Caco-2 (cell line): ENCODE data around the gene NAPEPLD. TPM values are rescaled to one million over a fixed set of nuclear protein-coding genes. Genes with fewer than 3 reads are reported as not detected.
"Not testable (repeated sequence)": the region's sequence is repeated elsewhere in the genome, so short reads cannot be mapped to it uniquely, and the experiment has no call there.

Experiments used
- BruUV-seq: library from RNA; stranded (reverse); fragments of 400-500 nt; replicated peaks from 2 replicates; lab custom pipeline; 2021; lab: Mats Ljungman, UMichigan
- CTCF ChIA-PET: fragments of 300-600 bp; sonication (Branson Sonifier 250); formaldehyde crosslinking; loops from one replicate; lab custom pipeline; 2022; ENCODE audit warnings: antibody characterized with exemption; lab: Charles Lee
- POLR2A ChIA-PET: fragments of 300-600 bp; sonication (Branson Sonifier 250); formaldehyde crosslinking; loops from one replicate; lab custom pipeline; 2022; ENCODE audit warnings: antibody characterized with exemption; lab: Charles Lee
- DNase-seq, 2 experiments: peaks; one replicate each; pipeline versions ENCODE4 v3.0.0 to v3.0.0-alpha.2; 2020 to 2022
- H3K27me3 ChIP-seq: replicated peaks from 2 replicates; pipeline ENCODE4 v1.6.0; 2011; ENCODE audit warnings: low read length; ENCODE audit not compliant: control insufficient read depth, insufficient read depth
- H3K36me3 ChIP-seq: 2 replicates; pipeline ENCODE4 v1.5.1; 2011; ENCODE audit warnings: low read length; ENCODE audit not compliant: control insufficient read depth, insufficient read depth
- H3K4me1 ChIP-seq: fragments of 250-450 bp; sonication (Bioruptor Pico); 2 replicates; pipeline ENCODE4 v1.5.1; 2020; ENCODE audit warnings: mild to moderate bottlenecking
- H3K4me3 ChIP-seq: 2 replicates; pipeline ENCODE4 v1.5.1; 2011; ENCODE audit warnings: low read depth, mild to moderate bottlenecking, control low read depth, low read length
- H3K9me3 ChIP-seq: fragments of 250-450 bp; sonication (Bioruptor Pico); 2 replicates; pipeline ENCODE4 v1.5.1; 2020; ENCODE audit warnings: mild to moderate bottlenecking, moderate library complexity
- H3K27ac Mint-ChIP-seq: one replicate; pipeline ENCODE4 v1.8.0; 2022; ENCODE audit warnings: mixed read lengths; ENCODE audit not compliant: unreplicated experiment
- H3K27me3 Mint-ChIP-seq: one replicate; pipeline ENCODE4 v1.8.0; 2022; ENCODE audit warnings: mixed read lengths; ENCODE audit not compliant: insufficient read depth, unreplicated experiment
- H3K36me3 Mint-ChIP-seq: one replicate; pipeline ENCODE4 v1.8.0; 2022; ENCODE audit warnings: mild to moderate bottlenecking, mixed read lengths; ENCODE audit not compliant: insufficient read depth, unreplicated experiment
- H3K4me1 Mint-ChIP-seq: one replicate; pipeline ENCODE4 v1.8.0; 2022; ENCODE audit warnings: low read depth, mixed read lengths; ENCODE audit not compliant: unreplicated experiment
- H3K4me3 Mint-ChIP-seq: one replicate; pipeline ENCODE4 v1.8.0; 2022; ENCODE audit warnings: mild to moderate bottlenecking, moderate library complexity, mixed read lengths; ENCODE audit not compliant: unreplicated experiment
- H3K9me3 Mint-ChIP-seq: one replicate; pipeline ENCODE4 v1.8.0; 2022; ENCODE audit warnings: mixed read lengths; ENCODE audit not compliant: unreplicated experiment
- CTCF ChIP-seq, 2 experiments: fragments of 200-600 bp in 1 of 2; IDR thresholded peaks; 1 replicate in 1 of 2; 2 replicates in 1 of 2; pipeline versions ENCODE4 v1.5.1 to v1.8.0; 2011 to 2022; ENCODE audit warnings: antibody characterized with exemption in 1 of 2, control low read depth in 1 of 2, inconsistent platforms in 1 of 2, low read depth in 1 of 2, low read length in 1 of 2, mild to moderate bottlenecking in 1 of 2, moderate library complexity in 1 of 2; ENCODE audit not compliant: insufficient read depth in 1 of 2, severe bottlenecking in 1 of 2, unreplicated experiment in 1 of 2
- intact Hi-C: fragments of 100-400 bp; cut with micrococcal nuclease; formaldehyde crosslinking; loops from one replicate; pipeline ENCODE4 v1.10.0; 2022; ENCODE audit not compliant: unreplicated experiment
- total RNA-seq: library from RNA; stranded (reverse); gene quantifications from 2 replicates; pipeline ENCODE4 v1.2.3, GENCODE V29; 2022

Gene NAPEPLD
- total RNA-seq, 1 experiment from 2014 or later: 16.9 TPM

- H3K4me1 ChIP-seq: no peaks in the 10 kb centered on the region
- no peaks in the 10 kb centered on the region for H3K27me3 ChIP-seq
- CTCF ChIA-PET: interaction anchor here (0.9 to 1.5 kb wide), 2 partner anchors 247 to 300 kb away, joined by 4 read pairs; no protein-coding TSS in a partner anchor
- POLR2A ChIA-PET: no interaction called here
- H3K9me3 ChIP-seq: no peaks in the 10 kb centered on the region
- no TSS peak for BruUV-seq
- no peaks in the 10 kb centered on the region for H3K36me3 Mint-ChIP-seq
- H3K36me3 ChIP-seq: no peaks in the 10 kb centered on the region
- no peaks in the 10 kb centered on the region for H3K9me3 Mint-ChIP-seq
- no peak overlapping the region for H3K27ac Mint-ChIP-seq
- intact Hi-C loops: no loop called here
- H3K4me3 Mint-ChIP-seq: no peak overlapping the region
- H3K4me3 ChIP-seq: no peak overlapping the region
- no peaks in the 10 kb centered on the region for H3K27me3 Mint-ChIP-seq
- no peak for TF ChIP-seq CTCF (IDR thresholded peaks at IDR 0.05; ENCODE audit: insufficient read depth in 1 of 2, low read depth in 1 of 2, low read length in 1 of 2, severe bottlenecking in 1 of 2, unreplicated experiment in 1 of 2)
- H3K4me1 Mint-ChIP-seq: no peaks in the 10 kb centered on the region
- no peak for DNase-seq
These were observed 90.8 kb downstream of the NAPEPLD start for GRCh38 chr7:103058122-103058521.

- H3K36me3 Mint-ChIP-seq, CTCF ChIA-PET, H3K4me1 Mint-ChIP-seq, DNase-seq, H3K4me3 Mint-ChIP-seq, BruUV-seq, H3K9me3 ChIP-seq, H3K27me3 Mint-ChIP-seq, H3K36me3 ChIP-seq, intact Hi-C loops, H3K27ac Mint-ChIP-seq, H3K27me3 ChIP-seq, POLR2A ChIA-PET, H3K4me3 ChIP-seq, H3K9me3 Mint-ChIP-seq, H3K4me1 ChIP-seq: not testable (repeated sequence)
These were observed 92.9 kb downstream of the NAPEPLD start for GRCh38 chr7:103056006-103056405.

GRCh38 chr7:103051519-103051918 is 97.4 kb downstream of the NAPEPLD start:
- ChIA-PET POLR2A (no interaction called here), CTCF (no interaction called here)
- H3K4me3 ChIP-seq: no peak overlapping the region
- no peaks in the 10 kb centered on the region for H3K27me3 ChIP-seq
- H3K9me3 Mint-ChIP-seq: peaks cover 23% of the 10 kb centered on the region
- H3K9me3 ChIP-seq: peaks cover 18% of the 10 kb centered on the region
- intact Hi-C loops: no loop called here
- no peaks in the 10 kb centered on the region for H3K4me1 Mint-ChIP-seq
- no peak overlapping the region for H3K27ac Mint-ChIP-seq
- no TSS peak for BruUV-seq
- no peak overlapping the region for H3K4me3 Mint-ChIP-seq
- H3K36me3 ChIP-seq: no peaks in the 10 kb centered on the region
- H3K4me1 ChIP-seq: no peaks in the 10 kb centered on the region
- H3K27me3 Mint-ChIP-seq: no peaks in the 10 kb centered on the region
- DNase-seq: no peak
- TF ChIP-seq CTCF (IDR thresholded peaks at IDR 0.05; ENCODE audit: insufficient read depth in 1 of 2, low read depth in 1 of 2, low read length in 1 of 2, severe bottlenecking in 1 of 2, unreplicated experiment in 1 of 2): no peak
- no peaks in the 10 kb centered on the region for H3K36me3 Mint-ChIP-seq

Other genes starting within 250 kb of the NAPEPLD start
- 0.39 TPM in 1 of 2 replicates, not detected in the other for gene LRRC17, start 236.1 kb downstream of the NAPEPLD start, total RNA-seq
- 0.37 and 0.43 TPM in 2 replicates for gene FBXL13, start 74.3 kb downstream of the NAPEPLD start, total RNA-seq
- 28.9 and 29.2 TPM in 2 replicates for gene ARMC10, start 74.0 kb downstream of the NAPEPLD start, total RNA-seq
- 77.6 and 90.9 TPM in 2 replicates for gene PMPCB, start 148.3 kb upstream of the NAPEPLD start, total RNA-seq
- 71.6 and 73.0 TPM in 2 replicates for gene DNAJC2, start 195.7 kb upstream of the NAPEPLD start, total RNA-seq
- gene PSMC2, start 198.5 kb upstream of the NAPEPLD start, total RNA-seq: 200 and 208 TPM in 2 replicates